ENCODE results near the gene GATC. TPM values are rescaled to one million over a fixed set of nuclear protein-coding genes. Genes with fewer than 3 reads are reported as not detected.

GATC gene
- total RNA-seq, 1 experiment from 2014 or later, result 29.8 TPM

- peak; percentile 96 to 98 for DNase-seq
- peak within 1 kb of the TSS; percentile 23; the same call in 1 of the 2 replicates for H3K27ac ChIP-seq
- peaks cover 9% of the 10 kb centered on the region for H3K4me1 ChIP-seq
- peak within 1 kb of the TSS; percentile 71 for H3K4me3 ChIP-seq
- peaks cover 28% of the 10 kb centered on the region for H3K36me3 ChIP-seq
- no peaks in the 10 kb centered on the region for H3K27me3 ChIP-seq
- no peaks in the 10 kb centered on the region for H3K9me3 ChIP-seq (replicated peaks)
These were observed 49.6 kb downstream of the GATC start, which contains the start of gene DYNLL1 for GRCh38 chr12:120495731-120496412. Gene DYNLL1 (plus strand): TSS chr12:120496113. CDS start chr12:120496422, 309 bp downstream.

DNA sequence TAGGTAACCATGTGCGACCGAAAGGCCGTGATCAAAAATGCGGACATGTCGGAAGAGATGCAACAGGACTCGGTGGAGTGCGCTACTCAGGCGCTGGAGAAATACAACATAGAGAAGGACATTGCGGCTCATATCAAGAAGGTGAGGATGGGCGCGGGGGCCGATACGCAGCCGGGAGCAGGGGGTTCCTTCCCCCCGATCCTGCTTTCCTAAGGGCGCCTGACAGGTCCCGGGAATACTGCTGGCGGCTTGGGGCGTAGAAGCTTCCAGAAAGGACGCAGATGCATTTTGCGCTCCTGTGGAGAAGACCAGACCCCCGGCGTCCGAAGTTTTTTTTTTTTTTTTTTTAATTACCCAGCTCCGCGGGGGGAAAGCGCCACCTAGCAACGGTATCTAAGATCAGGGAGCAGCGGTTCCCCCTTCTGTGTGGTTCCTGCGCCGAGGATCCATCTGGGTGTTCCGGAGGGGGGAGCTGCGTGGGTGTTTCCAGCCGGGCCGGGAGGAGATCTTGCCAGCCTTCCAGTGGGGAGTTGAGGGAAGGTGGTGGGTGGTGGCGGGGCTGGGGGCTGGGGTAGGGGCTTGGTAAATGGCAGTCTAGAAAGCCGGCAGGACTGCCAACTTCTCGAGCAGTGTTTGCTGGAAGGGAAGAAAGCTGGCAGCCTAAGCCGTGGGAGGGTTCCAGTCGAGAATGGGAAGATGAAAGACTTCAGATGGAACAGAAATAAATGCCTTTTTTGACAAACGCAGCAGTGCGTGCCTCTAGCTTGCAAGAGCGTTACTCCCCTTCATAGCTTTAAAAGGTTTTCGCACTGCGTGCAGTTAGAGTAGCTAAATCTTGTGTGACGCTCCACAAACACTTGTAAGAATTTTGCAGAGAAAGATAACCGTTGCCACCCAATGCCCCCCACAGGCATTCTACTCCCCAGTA is 50.4 kb downstream of the GATC start:
- Histone ChIP-seq H3K27ac (peak overlapping the region; percentile 23; the same call in 1 of the 2 replicates), H3K27me3 (no peaks in the 10 kb centered on the region), H3K36me3 (peaks cover 30% of the 10 kb centered on the region), H3K4me3 (peak overlapping the region; percentile 71), H3K4me1 (peaks cover 9% of the 10 kb centered on the region), H3K9me3 (replicated peaks) (no peaks in the 10 kb centered on the region)
- peak; percentile 26 to 43 for DNase-seq

- H3K4me3 ChIP-seq, result peak overlapping the region; percentile 71
- H3K9me3 ChIP-seq (replicated peaks), result no peaks in the 10 kb centered on the region
- peaks cover 9% of the 10 kb centered on the region for H3K4me1 ChIP-seq
- H3K27me3 ChIP-seq, result no peaks in the 10 kb centered on the region
- peaks cover 30% of the 10 kb centered on the region for H3K36me3 ChIP-seq
- DNase-seq, result no peak
- H3K27ac ChIP-seq, result no peak overlapping the region
These were observed 51.4 kb downstream of the GATC start for GRCh38 chr12:120497524-120498150.

GRCh38 chr12:120498870-120499515 is 52.7 kb downstream of the GATC start:
- Histone ChIP-seq H3K4me3 (no peak overlapping the region), H3K27ac (no peak overlapping the region), H3K4me1 (peaks cover 9% of the 10 kb centered on the region), H3K9me3 (replicated peaks) (no peaks in the 10 kb centered on the region), H3K36me3 (peaks cover 36% of the 10 kb centered on the region), H3K27me3 (no peaks in the 10 kb centered on the region)
- no peak for DNase-seq

GRCh38 chr12:120500581-120500980 is 54.3 kb downstream of the GATC start:
- DNase-seq, result no peak
- Histone ChIP-seq H3K27me3 (no peaks in the 10 kb centered on the region), H3K36me3 (peaks cover 36% of the 10 kb centered on the region), H3K4me3 (no peak overlapping the region), H3K9me3 (replicated peaks) (no peaks in the 10 kb centered on the region), H3K4me1 (peaks cover 9% of the 10 kb centered on the region), H3K27ac (no peak overlapping the region)

GRCh38 chr12:120504587-120504986 is 58.3 kb downstream of the GATC start:
- Histone ChIP-seq H3K4me3 (no peak overlapping the region), H3K27ac (no peak overlapping the region), H3K36me3 (peaks cover 21% of the 10 kb centered on the region), H3K27me3 (no peaks in the 10 kb centered on the region), H3K4me1 (no peaks in the 10 kb centered on the region), H3K9me3 (replicated peaks) (no peaks in the 10 kb centered on the region)
- no peak for DNase-seq

DNA sequence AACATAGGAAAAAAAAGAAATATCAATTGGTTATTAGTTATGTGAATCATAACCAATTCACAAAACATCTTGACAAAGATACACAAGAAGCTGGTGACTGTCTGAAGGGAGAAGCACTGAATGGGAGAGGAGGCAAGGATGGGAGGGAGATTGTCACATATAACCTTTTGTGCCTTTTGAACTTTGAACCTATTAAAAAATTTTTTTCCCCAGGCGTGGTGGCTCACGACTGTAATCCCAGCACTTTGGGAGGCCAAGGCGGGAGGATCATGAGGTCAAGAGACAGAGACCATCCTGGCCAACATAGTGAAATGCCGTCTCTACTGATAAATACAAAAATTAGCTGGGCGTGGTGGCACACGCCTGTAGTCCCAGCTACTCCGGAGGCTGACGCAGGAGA is 62.3 kb downstream of the GATC start:
- DNase-seq, result no peak
- Histone ChIP-seq H3K9me3 (replicated peaks) (no peaks in the 10 kb centered on the region), H3K4me3 (no peak overlapping the region), H3K4me1 (no peaks in the 10 kb centered on the region), H3K27me3 (no peaks in the 10 kb centered on the region), H3K27ac (no peak overlapping the region), H3K36me3 (peaks cover 10% of the 10 kb centered on the region)

Other genes with a start within 250 kb of the GATC start
- 2,854 and 3,078 TPM in 2 replicates for gene RPLP0, start 245.3 kb upstream of the GATC start, total RNA-seq (2014; rRNA removed; shearing (Covaris generic))
- 23.2 and 29.7 TPM in 2 replicates for gene PXN, start 180.7 kb upstream of the GATC start, total RNA-seq (2014; rRNA removed; shearing (Covaris generic))
- under 0.01 TPM in 1 of 2 replicates, not detected in the other for gene RNU4-2, start 154.5 kb upstream of the GATC start, total RNA-seq (2014; rRNA removed; shearing (Covaris generic))
- under 0.01 TPM in 2 replicates for gene RNU4-1, start 153.2 kb upstream of the GATC start, total RNA-seq (2014; rRNA removed; shearing (Covaris generic))
- 4.0 and 5.5 TPM in 2 replicates for gene SIRT4, start 144.1 kb upstream of the GATC start, total RNA-seq (2014; rRNA removed; shearing (Covaris generic))
- gene PLA2G1B, start 118.7 kb upstream of the GATC start, total RNA-seq (2014; rRNA removed; shearing (Covaris generic)), result not detected in 2 replicates
- gene MSI1, start 77.3 kb upstream of the GATC start, total RNA-seq (2014; rRNA removed; shearing (Covaris generic)), result 4.8 and 5.4 TPM in 2 replicates
- gene COX6A1, start 8.3 kb upstream of the GATC start, total RNA-seq (2014; rRNA removed; shearing (Covaris generic)), result 423 and 488 TPM in 2 replicates
- gene TRIAP1, start 60 bp upstream of the GATC start, total RNA-seq (2014; rRNA removed; shearing (Covaris generic)), result 43.4 and 45.5 TPM in 2 replicates
- 120 and 136 TPM in 2 replicates for gene SRSF9, start 23.3 kb downstream of the GATC start, total RNA-seq (2014; rRNA removed; shearing (Covaris generic))
- gene DYNLL1, start 49.7 kb downstream of the GATC start, total RNA-seq (2014; rRNA removed; shearing (Covaris generic)), result 446 and 452 TPM in 2 replicates
- 30.3 and 34.2 TPM in 2 replicates for gene COQ5, start 82.7 kb downstream of the GATC start, total RNA-seq (2014; rRNA removed; shearing (Covaris generic))
- gene RNF10, start 87.9 kb downstream of the GATC start, total RNA-seq (2014; rRNA removed; shearing (Covaris generic)), result 43.9 and 48.5 TPM in 2 replicates
- 40.4 and 41.6 TPM in 2 replicates for gene POP5, start 135.0 kb downstream of the GATC start, total RNA-seq (2014; rRNA removed; shearing (Covaris generic))
- 1.7 and 2.7 TPM in 2 replicates for gene CABP1, start 194.2 kb downstream of the GATC start, total RNA-seq (2014; rRNA removed; shearing (Covaris generic))
- 77.7 and 83.1 TPM in 2 replicates for gene MLEC, start 240.7 kb downstream of the GATC start, total RNA-seq (2014; rRNA removed; shearing (Covaris generic))

All from SJCRH30 (cell line).